AG09319 (cell line): ENCODE measurements around the gene CEP131.

ENCODE experiments used
- DNase-seq: peaks from one replicate; pipeline ENCODE4 v3.0.0-alpha.2; 2010; ENCODE audit warnings: low read depth; ENCODE audit errors: extremely low read depth
- TF ChIP-seq, protein P1 (sequence below): IDR thresholded peaks from 2 replicates; pipeline ENCODE4 v1.5.1; 2011; ENCODE audit warnings: low read depth, mild to moderate bottlenecking, inconsistent platforms, low read length, moderate library complexity

CEP131 gene

DNA sequence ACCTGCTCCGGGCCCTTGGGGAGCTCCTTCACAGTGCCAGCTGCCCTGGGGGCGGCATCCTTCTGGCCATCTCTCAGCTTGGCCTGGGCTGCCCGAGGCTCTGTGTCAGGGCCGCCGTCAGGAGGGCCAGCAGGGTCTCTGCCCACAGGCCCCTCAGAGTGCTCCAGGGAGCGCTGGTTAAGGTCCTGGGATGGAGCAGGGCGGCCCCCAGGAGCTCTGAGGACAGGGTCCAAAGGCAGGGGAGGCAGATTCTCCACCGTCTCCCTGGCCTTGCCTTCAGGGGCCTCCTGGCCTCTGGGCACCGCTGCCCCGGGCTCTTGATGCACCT is 23.5 kb upstream of the CEP131 start:
- DNase-seq: no peak

DNA sequence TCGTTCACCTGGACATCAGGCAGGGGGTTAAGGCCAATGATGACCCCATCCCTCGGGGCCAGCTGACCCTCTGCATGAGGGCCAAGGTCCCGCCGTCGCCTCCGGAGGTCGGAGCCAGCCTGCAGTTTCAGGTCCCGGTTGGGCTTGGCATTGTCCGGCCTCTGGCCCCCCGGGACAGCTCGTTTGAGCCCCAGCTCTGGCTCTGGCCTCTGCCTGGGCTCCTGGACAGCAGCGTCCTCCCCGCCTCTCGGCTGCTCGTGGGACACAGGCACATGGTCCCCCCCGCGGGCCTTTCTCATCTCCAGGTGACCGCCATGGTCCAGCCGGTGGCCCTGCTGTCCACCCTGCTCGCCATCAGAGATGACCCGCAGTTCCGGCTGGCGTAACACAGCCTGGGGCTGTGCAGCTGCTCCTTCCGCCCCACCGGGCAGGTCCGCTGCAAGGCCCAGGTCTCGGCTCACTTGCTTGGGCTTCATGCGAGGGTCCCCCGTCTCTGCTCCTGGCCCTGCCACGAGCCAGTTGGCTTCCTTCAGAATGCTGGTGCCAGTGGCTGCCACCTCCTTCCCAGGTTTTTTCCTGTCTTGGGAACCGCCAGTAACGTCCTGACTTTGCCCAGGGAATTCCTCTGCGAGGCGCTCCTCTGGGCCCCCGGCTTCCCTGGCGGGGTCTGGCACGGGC is 23.0 kb upstream of the CEP131 start:
- no peak for DNase-seq
- TF ChIP-seq, protein P1, sequence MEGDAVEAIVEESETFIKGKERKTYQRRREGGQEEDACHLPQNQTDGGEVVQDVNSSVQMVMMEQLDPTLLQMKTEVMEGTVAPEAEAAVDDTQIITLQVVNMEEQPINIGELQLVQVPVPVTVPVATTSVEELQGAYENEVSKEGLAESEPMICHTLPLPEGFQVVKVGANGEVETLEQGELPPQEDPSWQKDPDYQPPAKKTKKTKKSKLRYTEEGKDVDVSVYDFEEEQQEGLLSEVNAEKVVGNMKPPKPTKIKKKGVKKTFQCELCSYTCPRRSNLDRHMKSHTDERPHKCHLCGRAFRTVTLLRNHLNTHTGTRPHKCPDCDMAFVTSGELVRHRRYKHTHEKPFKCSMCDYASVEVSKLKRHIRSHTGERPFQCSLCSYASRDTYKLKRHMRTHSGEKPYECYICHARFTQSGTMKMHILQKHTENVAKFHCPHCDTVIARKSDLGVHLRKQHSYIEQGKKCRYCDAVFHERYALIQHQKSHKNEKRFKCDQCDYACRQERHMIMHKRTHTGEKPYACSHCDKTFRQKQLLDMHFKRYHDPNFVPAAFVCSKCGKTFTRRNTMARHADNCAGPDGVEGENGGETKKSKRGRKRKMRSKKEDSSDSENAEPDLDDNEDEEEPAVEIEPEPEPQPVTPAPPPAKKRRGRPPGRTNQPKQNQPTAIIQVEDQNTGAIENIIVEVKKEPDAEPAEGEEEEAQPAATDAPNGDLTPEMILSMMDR: no peak

More for the DNA sequence above, 23.5 kb upstream of the CEP131 start:
- TF ChIP-seq, protein P1: no peak

DNA sequence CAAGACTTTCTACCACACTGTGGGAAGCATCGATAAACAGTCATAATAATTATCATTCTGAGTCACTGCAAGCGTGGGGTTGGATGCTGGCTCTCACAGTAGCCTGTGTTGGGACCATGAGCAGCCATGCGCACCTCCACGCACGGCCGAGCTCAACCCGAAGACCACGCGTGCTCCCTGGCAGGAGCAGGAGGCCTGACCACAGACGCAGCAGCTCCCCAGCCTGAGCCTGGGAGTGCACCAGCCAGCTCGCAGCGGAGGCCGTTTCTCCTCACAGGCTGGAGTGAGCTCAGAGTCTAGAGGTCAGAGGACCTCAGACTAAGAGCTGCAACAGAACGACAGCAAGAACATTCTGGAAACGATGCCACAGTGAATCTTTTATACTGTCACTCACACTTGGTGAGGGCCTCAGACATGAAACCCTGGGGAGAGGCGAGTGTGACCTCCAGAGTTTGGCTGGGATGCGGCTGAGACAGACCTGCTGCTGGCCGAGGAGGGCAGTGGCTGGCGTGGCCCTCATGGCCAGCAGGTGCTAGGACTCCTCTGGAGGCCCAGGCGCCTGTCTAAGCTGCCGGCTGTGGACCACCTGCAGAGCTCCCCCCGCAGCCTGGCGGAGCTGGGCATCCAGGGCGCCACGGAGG is 22.4 kb upstream of the CEP131 start:
- no peak for DNase-seq
- TF ChIP-seq, protein P1: no peak

DNA sequence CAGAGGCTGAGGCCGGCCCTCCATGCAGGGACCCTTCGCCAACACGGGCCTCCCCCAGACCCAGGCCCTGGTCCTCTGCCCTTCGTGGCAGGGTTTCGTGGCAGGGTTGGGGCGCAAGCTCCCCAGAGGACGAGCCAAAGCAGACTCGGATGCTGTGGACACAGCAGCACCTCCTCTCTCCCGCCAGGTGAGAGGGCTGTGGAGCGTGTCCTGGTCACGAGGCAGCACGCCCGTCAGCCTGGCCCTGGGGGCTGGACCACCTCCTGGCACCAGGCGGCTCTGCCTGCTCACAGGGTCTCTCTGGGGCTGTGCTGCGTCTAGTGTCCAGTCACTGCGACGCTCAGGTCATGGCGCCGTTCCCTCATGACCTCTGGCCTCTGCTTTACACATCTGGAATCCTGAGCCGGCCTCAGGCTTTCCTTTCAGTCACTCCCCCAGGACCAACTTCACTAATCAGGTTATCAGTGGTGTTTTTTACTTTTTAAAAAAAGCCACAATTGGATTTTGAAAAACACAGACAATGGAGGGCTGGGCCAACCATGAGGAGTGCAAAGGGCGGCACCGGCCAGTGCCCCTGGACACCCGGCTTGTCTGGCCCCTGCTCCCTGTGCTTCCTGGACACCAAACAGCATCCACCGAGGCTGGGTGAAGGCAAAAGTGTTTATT is 21.7 kb upstream of the CEP131 start:
- no peak for DNase-seq
- TF ChIP-seq, protein P1: no peak

DNA sequence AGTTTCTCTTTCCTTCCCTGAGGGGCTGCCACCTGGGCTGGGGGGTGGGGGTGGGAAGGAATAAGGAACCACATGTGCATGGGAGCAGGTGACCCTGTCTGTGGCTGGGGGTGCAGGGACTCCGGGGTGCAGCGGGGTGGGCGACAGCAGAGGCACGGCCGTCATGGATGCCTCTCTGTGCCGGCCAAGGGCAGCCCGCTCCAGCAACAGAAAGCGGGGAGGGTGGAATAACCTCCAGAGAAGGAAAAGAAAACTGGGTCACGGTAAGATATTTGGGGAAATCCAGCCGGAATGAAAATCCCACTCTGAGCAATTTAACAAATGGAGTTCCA is 20.5 kb upstream of the CEP131 start:
- TF ChIP-seq, protein P1: no peak

DNA sequence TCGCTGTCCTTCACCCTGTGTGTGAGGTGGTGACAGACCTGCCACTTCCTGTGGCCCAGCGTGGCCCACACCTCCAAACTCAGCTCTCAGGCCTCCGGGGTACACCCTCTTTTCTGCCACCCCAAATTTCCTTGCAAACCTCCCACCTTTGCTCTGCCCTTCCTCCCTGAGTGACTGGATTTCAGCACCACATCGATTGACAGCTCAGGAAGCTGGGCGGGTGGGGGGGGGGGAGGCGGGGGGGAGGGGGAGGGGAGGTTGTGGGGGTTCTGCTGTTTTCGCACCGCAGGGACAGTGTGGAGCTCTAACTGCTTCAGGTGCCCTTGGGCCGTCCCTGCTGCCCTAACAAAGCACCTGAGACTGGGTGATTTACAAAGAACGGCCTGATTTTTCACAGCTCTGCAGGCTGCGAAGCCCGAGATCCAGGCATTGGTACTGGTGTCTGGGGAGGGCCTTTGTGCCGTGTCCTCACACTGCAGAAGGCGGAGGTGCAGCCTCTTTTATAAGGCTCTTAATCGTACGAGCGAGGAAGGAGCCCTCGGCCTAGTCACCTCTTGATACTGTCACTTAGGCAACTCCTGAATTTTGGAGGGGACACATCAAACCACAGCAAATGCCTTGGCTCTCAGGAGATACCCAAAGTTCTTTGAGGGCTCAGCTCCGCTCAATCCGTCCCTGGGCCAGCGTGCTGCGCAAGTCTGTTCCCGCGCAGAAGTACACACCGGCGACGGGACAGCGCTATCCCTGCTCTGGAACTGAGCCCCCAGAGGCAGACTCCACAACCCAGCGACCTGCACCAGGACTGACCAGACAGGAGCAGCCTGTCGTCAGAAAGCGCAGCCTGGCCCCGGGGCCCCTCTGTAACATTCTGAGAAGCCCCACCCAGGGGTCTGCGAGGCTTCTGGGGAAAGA is 19.9 kb upstream of the CEP131 start:
- TF ChIP-seq, protein P1: no peak
- no peak for DNase-seq

More for the DNA sequence above, 20.5 kb upstream of the CEP131 start:
- DNase-seq: no peak
